C4-2B (cell line): Measurements from ENCODE around the gene EGFLAM.

ENCODE experiments used
- CTCF ChIP-seq: fragments of 450-650 bp; conservative IDR thresholded peaks from 2 replicates; pipeline ENCODE4 v1.5.1; 2017; ENCODE audit warnings: mild to moderate bottlenecking
- ZFX ChIP-seq: fragments of 450-650 bp; IDR thresholded peaks from 2 replicates; pipeline ENCODE4 v1.6.1; 2017

DNA sequence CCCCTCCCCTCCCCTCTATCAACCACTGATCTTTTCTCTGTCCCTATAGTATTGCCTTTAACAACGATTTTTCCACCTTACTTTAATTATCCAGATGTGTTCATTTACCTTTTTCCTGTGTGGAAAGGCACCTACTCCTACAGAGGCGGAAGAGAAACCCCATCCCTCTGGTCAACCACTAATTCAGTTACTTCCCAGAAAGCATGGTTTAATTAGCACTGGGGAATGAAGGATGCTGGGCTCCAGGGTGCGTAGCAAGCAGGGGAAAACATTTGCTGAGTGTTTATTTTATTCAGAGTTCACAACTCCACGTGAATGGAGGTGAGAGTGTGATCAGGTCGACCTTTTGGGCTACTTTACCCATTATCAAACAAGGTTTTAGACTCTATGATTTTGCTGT lies 16.7 kb upstream of the EGFLAM start:
- TF ChIP-seq CTCF (no peak), ZFX (no peak)
